Measurements from ENCODE around the gene PKMYT1.
A peak's percentile ranks its signal among the peaks of the same experiment; 100 is the strongest.

The PKMYT1 gene

GRCh38 chr16:3007059-3007956 is 27.1 kb upstream of the PKMYT1 start:
- H3K27me3 ChIP-seq (ENCODE audit: insufficient read depth, poor library complexity, severe bottlenecking) = no peaks in the 10 kb centered on the region
- DNase-seq (ENCODE audit: low read depth in 1 of 2, low spot score in 1 of 2) = peak in 1 of 2 experiments; percentile 84
- TF ChIP-seq CTCF (IDR thresholded peaks at IDR 0.05; ENCODE audit: insufficient read depth, low read length) (no peak), GABPA (IDR thresholded peaks at IDR 0.05; ENCODE audit: low read depth) (no peak), POLR2AphosphoS5 (IDR thresholded peaks at IDR 0.05; ENCODE audit: low read depth) (peak; percentile 29; the same call in 1 of the 2 replicates), SPI1 (IDR thresholded peaks at IDR 0.05; ENCODE audit: borderline replicate concordance, low read depth) (peak; percentile 62; the same call in 1 of the 2 replicates), REST (IDR thresholded peaks at IDR 0.05; ENCODE audit: insufficient replicate concordance, low read depth) (no peak)
- peak overlapping the region; percentile 90 for H3K27ac ChIP-seq (replicated peaks)
- no peak overlapping the region for H3K4me3 ChIP-seq (replicated peaks; ENCODE audit: insufficient read depth, low read length)

GRCh38 chr16:3004781-3005284 is 24.6 kb upstream of the PKMYT1 start:
- TF ChIP-seq REST (IDR thresholded peaks at IDR 0.05; ENCODE audit: insufficient replicate concordance, low read depth) (no peak), GABPA (IDR thresholded peaks at IDR 0.05; ENCODE audit: low read depth) (no peak)
- Histone ChIP-seq H3K4me3 (replicated peaks; ENCODE audit: insufficient read depth, low read length) (peak overlapping the region; percentile 57), H3K27me3 (ENCODE audit: insufficient read depth, poor library complexity, severe bottlenecking) (no peaks in the 10 kb centered on the region), H3K27ac (replicated peaks) (peak overlapping the region; percentile 78)
- DNase-seq (ENCODE audit: low read depth in 1 of 2, low spot score in 1 of 2) = peak in 1 of 2 experiments; percentile 38

GRCh38 chr16:3004319-3004718 is 24.1 kb upstream of the PKMYT1 start:
- Histone ChIP-seq H3K27me3 (ENCODE audit: insufficient read depth, poor library complexity, severe bottlenecking) (no peaks in the 10 kb centered on the region), H3K27ac (replicated peaks) (no peak overlapping the region), H3K4me3 (replicated peaks; ENCODE audit: insufficient read depth, low read length) (no peak overlapping the region; the same call in none of the 2 replicates)
- no peak for TF ChIP-seq CTCF (IDR thresholded peaks at IDR 0.05; ENCODE audit: insufficient read depth, low read length)
- DNase-seq (ENCODE audit: low read depth in 1 of 2, low spot score in 1 of 2) = peak in 1 of 2 experiments; percentile 21

- H3K27ac ChIP-seq (replicated peaks) = no peak overlapping the region
- H3K27me3 ChIP-seq (ENCODE audit: insufficient read depth, poor library complexity, severe bottlenecking) = no peaks in the 10 kb centered on the region
- TF ChIP-seq REST (IDR thresholded peaks at IDR 0.05; ENCODE audit: insufficient replicate concordance, low read depth) (no peak), CTCF (IDR thresholded peaks at IDR 0.05; ENCODE audit: insufficient read depth, low read length) (no peak), SPI1 (IDR thresholded peaks at IDR 0.05; ENCODE audit: borderline replicate concordance, low read depth) (no peak), POLR2AphosphoS5 (IDR thresholded peaks at IDR 0.05; ENCODE audit: low read depth) (no peak), GABPA (IDR thresholded peaks at IDR 0.05; ENCODE audit: low read depth) (no peak)
- H3K4me3 ChIP-seq (replicated peaks; ENCODE audit: insufficient read depth, low read length) = no peak overlapping the region
- peak; percentile 99 to 100 for DNase-seq (ENCODE audit: low read depth in 1 of 2, low spot score in 1 of 2)
These were observed 23.5 kb upstream of the PKMYT1 start for GRCh38 chr16:3003582-3004270.

Measured in HL-60 (cell line).